SK-N-SH treated with all-trans-retinoic acid at 6 μM for 48 hours (cell line): ENCODE results near the gene MICB.

Experiments used
- ATAC-seq: fragments of 200-7000 bp; cut with Tn5 transposase; 3 replicates; pipeline ENCODE4 v1.9.1; 2020; ENCODE audit warnings: mild to moderate bottlenecking, moderate library complexity
- ARNTL ChIP-seq: fragments of 450-650 bp; formaldehyde crosslinking; IDR thresholded peaks from 2 replicates; pipeline ENCODE4 v1.5.0; 2020; ENCODE audit warnings: low read depth, mild to moderate bottlenecking, moderate library complexity, borderline replicate concordance
- BACH2 ChIP-seq: fragments of 250-450 bp; sonication (Bioruptor Pico); IDR thresholded peaks from 2 replicates; pipeline ENCODE4 v1.9.0; 2021; ENCODE audit warnings: mild to moderate bottlenecking, borderline replicate concordance
- CSDC2 ChIP-seq: fragments of 250-450 bp; sonication (Bioruptor Pico); IDR thresholded peaks from 2 replicates; pipeline ENCODE4 v1.5.0; 2020; ENCODE audit warnings: mild to moderate bottlenecking, moderate library complexity
- ESRRG ChIP-seq: fragments of 250-450 bp; sonication (Bioruptor Pico); IDR thresholded peaks from 2 replicates; pipeline ENCODE4 v1.6.1; 2021; ENCODE audit warnings: mild to moderate bottlenecking
- ISL1 ChIP-seq: fragments of 250-450 bp; sonication (Bioruptor Pico); IDR thresholded peaks from 2 replicates; pipeline ENCODE4 v2.1.2; 2022; ENCODE audit warnings: mild to moderate bottlenecking, moderate library complexity
- OSR1 ChIP-seq: fragments of 250-450 bp; sonication (Bioruptor Pico); IDR thresholded peaks from 2 replicates; pipeline ENCODE4 v1.8.0; 2022; ENCODE audit warnings: moderate library complexity, mild to moderate bottlenecking, inconsistent platforms
- PATZ1 ChIP-seq: fragments of 250-450 bp; sonication (Bioruptor Pico); IDR thresholded peaks from 2 replicates; pipeline ENCODE4 v1.8.0; 2020; ENCODE audit warnings: mild to moderate bottlenecking, moderate library complexity, borderline replicate concordance
- POU6F1 ChIP-seq: fragments of 250-450 bp; sonication (Bioruptor Pico); IDR thresholded peaks from 2 replicates; pipeline ENCODE4 v1.8.0; 2021; ENCODE audit warnings: low read depth, mild to moderate bottlenecking, moderate library complexity, borderline replicate concordance
- PPARA ChIP-seq: fragments of 250-450 bp; sonication (Bioruptor Pico); IDR thresholded peaks from 2 replicates; pipeline ENCODE4 v1.5.0; 2020; ENCODE audit warnings: mild to moderate bottlenecking, borderline replicate concordance
- TCF4 ChIP-seq: fragments of 250-450 bp; sonication (Bioruptor Pico); IDR thresholded peaks from 2 replicates; pipeline ENCODE4 v1.8.0; 2021; ENCODE audit warnings: mild to moderate bottlenecking, moderate library complexity, borderline replicate concordance
- TOX ChIP-seq: fragments of 250-450 bp; sonication (Bioruptor Pico); IDR thresholded peaks from 2 replicates; pipeline ENCODE4 v1.8.0; 2021; ENCODE audit warnings: mild to moderate bottlenecking, moderate library complexity, borderline replicate concordance
- ZC3H10 ChIP-seq: fragments of 250-450 bp; sonication (Bioruptor Pico); IDR thresholded peaks from 2 replicates; pipeline ENCODE4 v1.5.1; 2021; ENCODE audit warnings: mild to moderate bottlenecking, moderate library complexity
- ZFP30 ChIP-seq: fragments of 450-650 bp; formaldehyde crosslinking; IDR thresholded peaks from 2 replicates; pipeline ENCODE4 v1.5.0; 2022; ENCODE audit warnings: mild to moderate bottlenecking, moderate library complexity
- ZNF565 ChIP-seq: fragments of 450-650 bp; formaldehyde crosslinking; conservative IDR thresholded peaks from 2 replicates; pipeline ENCODE4 v1.5.0; 2020; ENCODE audit warnings: low read depth, mild to moderate bottlenecking, moderate library complexity
- ZNF70 ChIP-seq: fragments of 450-650 bp; formaldehyde crosslinking; IDR thresholded peaks from 2 replicates; pipeline ENCODE4 v1.5.0; 2020; ENCODE audit warnings: mild to moderate bottlenecking, moderate library complexity
- ZNF8 ChIP-seq: fragments of 450-650 bp; formaldehyde crosslinking; IDR thresholded peaks from 2 replicates; pipeline ENCODE4 v1.5.0; 2020; ENCODE audit warnings: mild to moderate bottlenecking, moderate library complexity
- TF ChIP-seq, protein P1 (sequence below): fragments of 250-450 bp; sonication (Bioruptor Pico); IDR thresholded peaks from 2 replicates; pipeline ENCODE4 v1.5.1; 2021; ENCODE audit warnings: mild to moderate bottlenecking, moderate library complexity
- TF ChIP-seq, protein P2 (sequence below): fragments of 250-450 bp; sonication (Bioruptor Pico); IDR thresholded peaks from 2 replicates; pipeline ENCODE4 v1.5.0; 2020; ENCODE audit warnings: mild to moderate bottlenecking, moderate library complexity
- TF ChIP-seq, protein P3 (sequence below): fragments of 250-450 bp; sonication (Bioruptor Pico); IDR thresholded peaks from 2 replicates; pipeline ENCODE4 v1.5.1; 2020; ENCODE audit warnings: low read depth, mild to moderate bottlenecking, moderate library complexity

The MICB gene

GRCh38 chr6:31529329-31530150 is 31.6 kb downstream of the MICB start (continued):
- TF ChIP-seq TCF4 (CRISPR knock-in tag): no peak
- no peak for TF ChIP-seq CSDC2 (CRISPR knock-in tag)
- no peak for TF ChIP-seq ZNF70 (CRISPR knock-in tag)
- 0 out of 2 replicates have a peak, but pooled peaks have one; percentile 23 for TF ChIP-seq ESRRG (CRISPR knock-in tag)
- TF ChIP-seq ZC3H10 (CRISPR knock-in tag): no peak

GRCh38 chr6:31530659-31531058 is 32.7 kb downstream of the MICB start:
- no peak for TF ChIP-seq BACH2 (CRISPR knock-in tag)
- no peak for TF ChIP-seq POU6F1 (CRISPR knock-in tag)
- TF ChIP-seq CSDC2 (CRISPR knock-in tag): no peak
- TF ChIP-seq, protein P1, sequence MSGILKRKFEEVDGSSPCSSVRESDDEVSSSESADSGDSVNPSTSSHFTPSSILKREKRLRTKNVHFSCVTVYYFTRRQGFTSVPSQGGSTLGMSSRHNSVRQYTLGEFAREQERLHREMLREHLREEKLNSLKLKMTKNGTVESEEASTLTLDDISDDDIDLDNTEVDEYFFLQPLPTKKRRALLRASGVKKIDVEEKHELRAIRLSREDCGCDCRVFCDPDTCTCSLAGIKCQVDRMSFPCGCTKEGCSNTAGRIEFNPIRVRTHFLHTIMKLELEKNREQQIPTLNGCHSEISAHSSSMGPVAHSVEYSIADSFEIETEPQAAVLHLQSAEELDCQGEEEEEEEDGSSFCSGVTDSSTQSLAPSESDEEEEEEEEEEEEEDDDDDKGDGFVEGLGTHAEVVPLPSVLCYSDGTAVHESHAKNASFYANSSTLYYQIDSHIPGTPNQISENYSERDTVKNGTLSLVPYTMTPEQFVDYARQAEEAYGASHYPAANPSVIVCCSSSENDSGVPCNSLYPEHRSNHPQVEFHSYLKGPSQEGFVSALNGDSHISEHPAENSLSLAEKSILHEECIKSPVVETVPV (CRISPR knock-in tag): no peak
- TF ChIP-seq ZC3H10 (CRISPR knock-in tag): no peak
- TF ChIP-seq ARNTL: no peak
- no peak for TF ChIP-seq ZNF8 (CRISPR knock-in tag)
- no peak for TF ChIP-seq PPARA (CRISPR knock-in tag)
- no peak for TF ChIP-seq ZNF565 (CRISPR knock-in tag)
- TF ChIP-seq, protein P2, sequence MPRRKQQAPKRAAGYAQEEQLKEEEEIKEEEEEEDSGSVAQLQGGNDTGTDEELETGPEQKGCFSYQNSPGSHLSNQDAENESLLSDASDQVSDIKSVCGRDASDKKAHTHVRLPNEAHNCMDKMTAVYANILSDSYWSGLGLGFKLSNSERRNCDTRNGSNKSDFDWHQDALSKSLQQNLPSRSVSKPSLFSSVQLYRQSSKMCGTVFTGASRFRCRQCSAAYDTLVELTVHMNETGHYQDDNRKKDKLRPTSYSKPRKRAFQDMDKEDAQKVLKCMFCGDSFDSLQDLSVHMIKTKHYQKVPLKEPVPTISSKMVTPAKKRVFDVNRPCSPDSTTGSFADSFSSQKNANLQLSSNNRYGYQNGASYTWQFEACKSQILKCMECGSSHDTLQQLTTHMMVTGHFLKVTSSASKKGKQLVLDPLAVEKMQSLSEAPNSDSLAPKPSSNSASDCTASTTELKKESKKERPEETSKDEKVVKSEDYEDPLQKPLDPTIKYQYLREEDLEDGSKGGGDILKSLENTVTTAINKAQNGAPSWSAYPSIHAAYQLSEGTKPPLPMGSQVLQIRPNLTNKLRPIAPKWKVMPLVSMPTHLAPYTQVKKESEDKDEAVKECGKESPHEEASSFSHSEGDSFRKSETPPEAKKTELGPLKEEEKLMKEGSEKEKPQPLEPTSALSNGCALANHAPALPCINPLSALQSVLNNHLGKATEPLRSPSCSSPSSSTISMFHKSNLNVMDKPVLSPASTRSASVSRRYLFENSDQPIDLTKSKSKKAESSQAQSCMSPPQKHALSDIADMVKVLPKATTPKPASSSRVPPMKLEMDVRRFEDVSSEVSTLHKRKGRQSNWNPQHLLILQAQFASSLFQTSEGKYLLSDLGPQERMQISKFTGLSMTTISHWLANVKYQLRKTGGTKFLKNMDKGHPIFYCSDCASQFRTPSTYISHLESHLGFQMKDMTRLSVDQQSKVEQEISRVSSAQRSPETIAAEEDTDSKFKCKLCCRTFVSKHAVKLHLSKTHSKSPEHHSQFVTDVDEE: no peak
- no peak for TF ChIP-seq ZNF70 (CRISPR knock-in tag)
- no peak for TF ChIP-seq ESRRG (CRISPR knock-in tag)
- TF ChIP-seq OSR1 (CRISPR knock-in tag): no peak
- TF ChIP-seq TCF4 (CRISPR knock-in tag): no peak
- TF ChIP-seq TOX: no peak
- no peak for TF ChIP-seq PATZ1
- TF ChIP-seq, all 23 proteins: peak for 0
- no peak for ATAC-seq

GRCh38 chr6:31531162-31531561 is 33.2 kb downstream of the MICB start:
- no peak for ATAC-seq
- TF ChIP-seq TCF4 (CRISPR knock-in tag) (no peak), PATZ1 (no peak), PPARA (CRISPR knock-in tag) (no peak), ZC3H10 (CRISPR knock-in tag) (no peak), ZFP30 (no peak), ESRRG (CRISPR knock-in tag) (no peak), ISL1 (no peak), ARNTL (no peak), ZNF70 (CRISPR knock-in tag) (no peak), ZNF565 (CRISPR knock-in tag) (no peak), BACH2 (CRISPR knock-in tag) (no peak)
- TF ChIP-seq, protein P1 (CRISPR knock-in tag): no peak
- TF ChIP-seq, protein P3, sequence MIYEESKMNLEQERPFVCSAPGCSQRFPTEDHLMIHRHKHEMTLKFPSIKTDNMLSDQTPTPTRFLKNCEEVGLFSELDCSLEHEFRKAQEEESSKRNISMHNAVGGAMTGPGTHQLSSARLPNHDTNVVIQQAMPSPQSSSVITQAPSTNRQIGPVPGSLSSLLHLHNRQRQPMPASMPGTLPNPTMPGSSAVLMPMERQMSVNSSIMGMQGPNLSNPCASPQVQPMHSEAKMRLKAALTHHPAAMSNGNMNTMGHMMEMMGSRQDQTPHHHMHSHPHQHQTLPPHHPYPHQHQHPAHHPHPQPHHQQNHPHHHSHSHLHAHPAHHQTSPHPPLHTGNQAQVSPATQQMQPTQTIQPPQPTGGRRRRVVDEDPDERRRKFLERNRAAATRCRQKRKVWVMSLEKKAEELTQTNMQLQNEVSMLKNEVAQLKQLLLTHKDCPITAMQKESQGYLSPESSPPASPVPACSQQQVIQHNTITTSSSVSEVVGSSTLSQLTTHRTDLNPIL: no peak
- TF ChIP-seq, protein P2: no peak
